Fibroblast of lung (primary cell): ENCODE results near the gene CLK1. TPM values are rescaled to one million over a fixed set of nuclear protein-coding genes. Genes with fewer than 3 reads are reported as not detected.
"Not testable (repeated sequence)": the region's sequence is repeated elsewhere in the genome, so short reads cannot be mapped to it uniquely, and the experiment has no call there.

Source experiments
- DNase-seq, 2 donors: peaks; one replicate each; pipeline versions ENCODE4 v3.0.0 to v3.0.0-alpha.2; 2010; ENCODE audit warnings: low read depth in 2 of 2
- H2AFZ ChIP-seq: 2 replicates; pipeline ENCODE4 v1.5.1; 2012; ENCODE audit warnings: low read length, control low read depth, inconsistent platforms
- H3K27ac ChIP-seq: 2 replicates; pipeline ENCODE4 v1.5.1; 2011; ENCODE audit warnings: low read length, control low read depth; ENCODE audit not compliant: insufficient read depth
- H3K27me3 ChIP-seq: 2 replicates; pipeline ENCODE4 v1.5.1; 2011; ENCODE audit warnings: mild to moderate bottlenecking, low read length; ENCODE audit not compliant: control insufficient read depth, insufficient read depth
- H3K36me3 ChIP-seq: 2 replicates; pipeline ENCODE4 v1.5.1; 2011; ENCODE audit warnings: low read length; ENCODE audit not compliant: control insufficient read depth, insufficient read depth
- H3K4me1 ChIP-seq: 2 replicates; pipeline ENCODE4 v1.5.1; 2011; ENCODE audit warnings: low read length; ENCODE audit not compliant: control insufficient read depth, insufficient read depth; ENCODE audit errors: extremely low read depth
- H3K4me2 ChIP-seq: 2 replicates; pipeline ENCODE4 v1.5.1; 2011; ENCODE audit warnings: low read length, control low read depth; ENCODE audit not compliant: insufficient read depth; ENCODE audit errors: extremely low read depth
- H3K4me3 ChIP-seq, 4 experiments: fragments of 200-600 bp in 1 of 4; sonication (generic) in 1 of 4; replicated peaks in 1 of 4; 2 replicates each; pipeline ENCODE4 v1.5.1; 2011 to 2016; ENCODE audit warnings: low read length in 4 of 4, low read depth in 3 of 4, mild to moderate bottlenecking in 3 of 4, control low read depth in 2 of 4, inconsistent platforms in 1 of 4, mixed read lengths in 1 of 4; ENCODE audit not compliant: insufficient read depth in 1 of 4; ENCODE audit errors: control extremely low read depth in 1 of 4
- H3K79me2 ChIP-seq: 2 replicates; pipeline ENCODE4 v1.5.1; 2012; ENCODE audit warnings: mild to moderate bottlenecking, low read length, inconsistent platforms; ENCODE audit not compliant: control insufficient read depth, insufficient read depth
- H3K9ac ChIP-seq: 2 replicates; pipeline ENCODE4 v1.5.1; 2011; ENCODE audit warnings: mild to moderate bottlenecking, low read length, control low read depth; ENCODE audit not compliant: insufficient read depth
- H3K9me3 ChIP-seq: 2 replicates; pipeline ENCODE4 v1.5.1; 2012; ENCODE audit warnings: low read depth, low read length; ENCODE audit not compliant: control insufficient read depth, insufficient read depth
- H4K20me1 ChIP-seq: 2 replicates; pipeline ENCODE4 v1.5.1; 2011; ENCODE audit warnings: low read length; ENCODE audit not compliant: control insufficient read depth, insufficient read depth; ENCODE audit errors: extremely low read depth
- CTCF ChIP-seq, 2 donors: IDR thresholded peaks in 1 of 2; conservative IDR thresholded peaks in 1 of 2; 1 replicate in 1 of 2; 2 replicates in 1 of 2; pipeline ENCODE4 v1.5.1; 2011 to 2012; ENCODE audit warnings: low read length in 2 of 2, control low read depth in 1 of 2, inconsistent platforms in 1 of 2, low read depth in 1 of 2, mild to moderate bottlenecking in 1 of 2
- EZH2 ChIP-seq: IDR thresholded peaks from 2 replicates; pipeline ENCODE4 v1.5.1; 2012; ENCODE audit warnings: low read length, control low read depth, mild to moderate bottlenecking; ENCODE audit errors: missing control alignments
- polyA plus RNA-seq, 2 donors: library from polyadenylated mRNA; depleted of rRNA in 1 of 2; stranded (reverse) in 1 of 2; unstranded in 1 of 2; fragments of >200 nt; gene quantifications; 2 replicates each; pipeline ENCODE4 v1.2.1, GENCODE V29; 2011 to 2012; ENCODE audit warnings: missing spikeins in 1 of 2
- total RNA-seq: library from RNA; depleted of rRNA; stranded (reverse); fragments of >200 nt; gene quantifications from 2 replicates; pipeline ENCODE4 v1.2.1, GENCODE V29; 2014

Gene CLK1
- total and polyA plus RNA-seq, 2 donors (not counting 1 experiment from before 2014, with no cell fraction given): 68.5 to 104 TPM

- Histone ChIP-seq H4K20me1 (no peaks in the 10 kb centered on the region), H3K4me2 (peak within 1 kb of the TSS; percentile 95), H3K9me3 (no peaks in the 10 kb centered on the region), H3K4me3 (peak within 1 kb of the TSS; percentile 43 to 97 (median 76)), H3K9ac (peak within 1 kb of the TSS; percentile 71), H3K79me2 (peaks cover 27% of the 10 kb centered on the region), H3K4me1 (peaks cover 7% of the 10 kb centered on the region), H2AFZ (peak within 1 kb of the TSS; percentile 97), H3K27me3 (no peaks in the 10 kb centered on the region), H3K27ac (peak within 1 kb of the TSS; percentile 93), H3K36me3 (no peaks in the 10 kb centered on the region)
- TF ChIP-seq EZH2 (no peak), CTCF (conservative IDR thresholded peaks at IDR 0.05 in 1 of 2, IDR thresholded peaks at IDR 0.05 in 1 of 2; ENCODE audit: low read depth in 1 of 2, low read length in 2 of 2) (no peak)
- DNase-seq: peak; percentile 98
Observed at GRCh38 chr2:200888704-200889625, 24.5 kb upstream of the CLK1 start, which contains the start of the genes NIF3L1 and PPIL3. NIF3L1 (plus strand) TSS chr2:200889371; CDS start chr2:200891944, 2,573 bp downstream. PPIL3 (minus strand) TSS chr2:200889077; CDS start chr2:200887615, 1,462 bp downstream.

DNA sequence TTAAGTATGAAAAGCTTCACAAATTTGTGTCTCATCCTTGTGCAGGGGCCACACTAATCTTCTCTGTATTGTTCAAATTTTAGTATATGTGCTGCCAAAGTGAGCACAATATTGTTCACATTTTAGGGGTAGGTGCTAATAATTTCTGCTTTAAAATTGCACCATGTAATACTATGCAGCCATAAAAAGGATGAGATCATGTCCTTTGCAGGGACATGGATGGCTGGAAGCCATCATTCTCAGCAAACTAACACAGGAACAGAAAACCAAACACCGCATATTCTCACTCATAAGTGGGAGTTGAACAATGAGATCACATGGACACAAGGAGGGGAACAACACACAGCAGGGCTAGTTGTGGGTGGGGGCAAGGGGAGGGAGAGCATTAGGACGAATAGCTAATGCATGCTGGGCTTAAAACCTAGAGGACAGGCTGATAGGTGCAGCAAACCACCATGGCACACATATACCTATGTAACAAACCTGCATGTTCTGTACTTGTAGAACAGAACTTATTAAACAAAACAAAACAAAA, 17.3 kb upstream of the CLK1 start:
- not testable (repeated sequence) for H3K27me3 ChIP-seq, H3K4me2 ChIP-seq, H2AFZ ChIP-seq, H4K20me1 ChIP-seq, H3K9ac ChIP-seq, H3K27ac ChIP-seq, H3K4me3 ChIP-seq, H3K4me1 ChIP-seq, H3K9me3 ChIP-seq, DNase-seq, H3K36me3 ChIP-seq, H3K79me2 ChIP-seq

GRCh38 chr2:200878289-200878880, 13.9 kb upstream of the CLK1 start:
- Histone ChIP-seq H3K4me1 (no peaks in the 10 kb centered on the region), H3K9me3 (no peaks in the 10 kb centered on the region), H2AFZ (no peak overlapping the region), H4K20me1 (no peaks in the 10 kb centered on the region), H3K79me2 (no peaks in the 10 kb centered on the region), H3K9ac (no peak overlapping the region), H3K4me3 (no peak overlapping the region), H3K36me3 (peaks cover 3% of the 10 kb centered on the region), H3K27ac (no peak overlapping the region), H3K4me2 (no peak overlapping the region), H3K27me3 (no peaks in the 10 kb centered on the region)
- TF ChIP-seq CTCF (conservative IDR thresholded peaks at IDR 0.05 in 1 of 2, IDR thresholded peaks at IDR 0.05 in 1 of 2; ENCODE audit: low read depth in 1 of 2, low read length in 2 of 2) (no peak), EZH2 (no peak)
- no peak for DNase-seq
